GM21367 (cell line): ENCODE data around the gene SSRP1.

Experiments
- ATAC-seq: cut with Tn5 transposase; IDR thresholded peaks from one replicate; pipeline ENCODE4 v1.9.1; 2021; ENCODE audit not compliant: unreplicated experiment

SSRP1 gene

GRCh38 chr11:57276169-57276970 lies 59.3 kb downstream of the SSRP1 start:
- no peak for ATAC-seq
